ENCODE measurements around the gene SURF2. TPM values are rescaled to one million over a fixed set of nuclear protein-coding genes. Genes with fewer than 3 reads are reported as not detected.

Gene SURF2
- total and polyA plus RNA-seq, 9 of the 15 experiments (the other 6 are each of a cell fraction or from before 2014, with no cell fraction given) = 5.5 to 82.5 (median 21.3) TPM

DNA sequence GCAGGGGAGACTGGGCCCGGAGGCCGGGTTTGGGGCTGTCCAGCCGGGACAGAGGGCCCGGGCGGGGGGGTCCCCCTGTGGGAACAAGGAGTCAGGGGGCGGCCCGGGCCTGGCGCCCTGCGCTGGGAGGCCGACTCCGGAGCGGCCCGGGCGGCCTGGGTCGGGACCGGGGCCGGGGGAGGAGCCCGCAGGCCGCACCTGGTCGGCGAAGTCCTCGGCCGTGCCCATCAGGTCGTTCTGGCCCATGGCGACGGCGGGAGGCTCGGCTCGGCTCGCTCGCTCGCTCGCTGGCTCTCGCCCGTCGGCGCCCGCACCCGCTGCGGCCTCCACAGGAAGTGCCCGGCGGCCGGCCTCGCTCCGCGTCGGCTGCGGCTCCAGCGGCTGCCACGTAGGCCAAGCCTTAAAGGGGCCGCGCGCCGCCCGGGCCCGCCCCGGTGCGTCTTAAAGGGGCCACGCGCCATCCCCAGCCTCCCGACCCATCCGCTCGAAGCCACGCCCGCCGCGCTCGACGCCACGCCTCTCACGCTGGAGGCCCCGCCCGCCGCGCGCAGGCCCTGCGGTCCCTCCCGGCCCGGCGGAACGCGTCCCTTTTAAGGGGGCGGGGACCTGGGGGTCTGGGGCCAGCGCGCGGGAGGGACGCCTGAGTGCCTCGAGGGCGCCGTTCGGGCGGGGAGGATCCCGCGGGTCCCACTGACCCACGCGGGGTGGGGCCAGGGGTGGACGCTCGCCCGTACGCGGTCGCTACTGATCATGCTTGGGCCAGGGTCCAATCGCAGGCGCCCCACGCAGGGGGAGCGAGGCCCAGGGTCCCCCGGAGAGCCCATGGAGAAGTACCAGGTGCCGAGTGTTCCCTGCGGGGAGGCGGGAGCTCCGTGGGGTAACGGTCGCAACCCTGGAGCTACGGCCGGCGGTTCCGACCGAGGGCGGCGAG is 19.6 kb downstream of the SURF2 start, which contains the start of the genes STKLD1 and SURF4 (continued):
- TF ChIP-seq, protein P1, sequence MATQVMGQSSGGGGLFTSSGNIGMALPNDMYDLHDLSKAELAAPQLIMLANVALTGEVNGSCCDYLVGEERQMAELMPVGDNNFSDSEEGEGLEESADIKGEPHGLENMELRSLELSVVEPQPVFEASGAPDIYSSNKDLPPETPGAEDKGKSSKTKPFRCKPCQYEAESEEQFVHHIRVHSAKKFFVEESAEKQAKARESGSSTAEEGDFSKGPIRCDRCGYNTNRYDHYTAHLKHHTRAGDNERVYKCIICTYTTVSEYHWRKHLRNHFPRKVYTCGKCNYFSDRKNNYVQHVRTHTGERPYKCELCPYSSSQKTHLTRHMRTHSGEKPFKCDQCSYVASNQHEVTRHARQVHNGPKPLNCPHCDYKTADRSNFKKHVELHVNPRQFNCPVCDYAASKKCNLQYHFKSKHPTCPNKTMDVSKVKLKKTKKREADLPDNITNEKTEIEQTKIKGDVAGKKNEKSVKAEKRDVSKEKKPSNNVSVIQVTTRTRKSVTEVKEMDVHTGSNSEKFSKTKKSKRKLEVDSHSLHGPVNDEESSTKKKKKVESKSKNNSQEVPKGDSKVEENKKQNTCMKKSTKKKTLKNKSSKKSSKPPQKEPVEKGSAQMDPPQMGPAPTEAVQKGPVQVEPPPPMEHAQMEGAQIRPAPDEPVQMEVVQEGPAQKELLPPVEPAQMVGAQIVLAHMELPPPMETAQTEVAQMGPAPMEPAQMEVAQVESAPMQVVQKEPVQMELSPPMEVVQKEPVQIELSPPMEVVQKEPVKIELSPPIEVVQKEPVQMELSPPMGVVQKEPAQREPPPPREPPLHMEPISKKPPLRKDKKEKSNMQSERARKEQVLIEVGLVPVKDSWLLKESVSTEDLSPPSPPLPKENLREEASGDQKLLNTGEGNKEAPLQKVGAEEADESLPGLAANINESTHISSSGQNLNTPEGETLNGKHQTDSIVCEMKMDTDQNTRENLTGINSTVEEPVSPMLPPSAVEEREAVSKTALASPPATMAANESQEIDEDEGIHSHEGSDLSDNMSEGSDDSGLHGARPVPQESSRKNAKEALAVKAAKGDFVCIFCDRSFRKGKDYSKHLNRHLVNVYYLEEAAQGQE (IDR thresholded peaks at IDR 0.05; ENCODE audit: borderline replicate concordance) = no peak; the same call in 1 of the 2 replicates
- TF ChIP-seq, protein P1 (CRISPR knock-in tag; IDR thresholded peaks at IDR 0.05; ENCODE audit: low read depth) = no peak
- TF ChIP-seq ZNF76 (CRISPR knock-in tag; IDR thresholded peaks at IDR 0.05; ENCODE audit: borderline replicate concordance) (no peak), ETV1 (tag; conservative IDR thresholded peaks at IDR 0.05; ENCODE audit: low read depth) (no peak), JUN (IDR thresholded peaks at IDR 0.05; ENCODE audit: borderline replicate concordance, low read depth, low read length) (no peak), JUN (CRISPR knock-in tag; IDR thresholded peaks at IDR 0.05; ENCODE audit: borderline replicate concordance) (no peak; the same call in 1 of the 2 replicates), HDAC2 (IDR thresholded peaks at IDR 0.05) (no peak)
- TF ChIP-seq, protein P2, sequence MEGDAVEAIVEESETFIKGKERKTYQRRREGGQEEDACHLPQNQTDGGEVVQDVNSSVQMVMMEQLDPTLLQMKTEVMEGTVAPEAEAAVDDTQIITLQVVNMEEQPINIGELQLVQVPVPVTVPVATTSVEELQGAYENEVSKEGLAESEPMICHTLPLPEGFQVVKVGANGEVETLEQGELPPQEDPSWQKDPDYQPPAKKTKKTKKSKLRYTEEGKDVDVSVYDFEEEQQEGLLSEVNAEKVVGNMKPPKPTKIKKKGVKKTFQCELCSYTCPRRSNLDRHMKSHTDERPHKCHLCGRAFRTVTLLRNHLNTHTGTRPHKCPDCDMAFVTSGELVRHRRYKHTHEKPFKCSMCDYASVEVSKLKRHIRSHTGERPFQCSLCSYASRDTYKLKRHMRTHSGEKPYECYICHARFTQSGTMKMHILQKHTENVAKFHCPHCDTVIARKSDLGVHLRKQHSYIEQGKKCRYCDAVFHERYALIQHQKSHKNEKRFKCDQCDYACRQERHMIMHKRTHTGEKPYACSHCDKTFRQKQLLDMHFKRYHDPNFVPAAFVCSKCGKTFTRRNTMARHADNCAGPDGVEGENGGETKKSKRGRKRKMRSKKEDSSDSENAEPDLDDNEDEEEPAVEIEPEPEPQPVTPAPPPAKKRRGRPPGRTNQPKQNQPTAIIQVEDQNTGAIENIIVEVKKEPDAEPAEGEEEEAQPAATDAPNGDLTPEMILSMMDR (IDR thresholded peaks at IDR 0.05 in 2 of 3, conservative IDR thresholded peaks at IDR 0.05 in 1 of 3; ENCODE audit: insufficient read depth in 2 of 3, low read depth in 1 of 3, low read length in 3 of 3) = no peak; a peak in 1 of 6 replicates
